Stimulated activated CD4-positive, alpha-beta T cell treated with anti-CD3 and anti-CD28 coated beads, Interleukin-2, amount 100 ng/mL, for 24 hours (primary cell): ENCODE data around the gene POMT1.

Experiments
- DNase-seq, 2 donors: peaks; one replicate each; pipeline ENCODE4 v3.0.0-alpha.2; 2020

Gene POMT1

DNA sequence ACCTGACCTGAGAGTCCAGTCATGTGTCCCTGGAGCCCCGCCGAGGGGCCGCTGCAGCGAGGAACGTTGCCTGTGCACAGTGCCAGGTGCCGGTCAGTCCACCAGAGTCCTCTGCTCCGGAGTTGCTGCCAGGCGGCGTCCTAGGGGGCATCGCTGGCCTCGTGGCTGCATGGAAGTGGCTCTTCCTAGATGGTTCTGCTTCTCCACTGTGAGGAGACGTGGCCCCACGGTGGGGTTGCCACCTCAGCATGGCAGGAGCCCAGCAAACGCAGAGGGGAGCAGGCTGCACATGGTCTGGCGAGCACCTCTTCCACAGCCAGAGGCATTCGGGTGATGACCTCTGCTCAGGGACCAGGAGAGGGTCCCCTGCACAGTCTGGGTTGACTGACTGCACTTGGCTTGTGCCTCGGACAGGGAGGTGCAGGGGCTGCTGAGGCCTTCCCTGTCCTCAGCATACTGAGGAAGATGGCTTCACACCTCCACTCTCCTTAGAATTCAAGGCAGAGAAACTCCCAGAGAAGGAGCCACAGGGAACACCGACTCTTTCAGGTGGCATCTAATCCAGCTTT is 25.9 kb upstream of the POMT1 start:
- DNase-seq = no peak

DNA sequence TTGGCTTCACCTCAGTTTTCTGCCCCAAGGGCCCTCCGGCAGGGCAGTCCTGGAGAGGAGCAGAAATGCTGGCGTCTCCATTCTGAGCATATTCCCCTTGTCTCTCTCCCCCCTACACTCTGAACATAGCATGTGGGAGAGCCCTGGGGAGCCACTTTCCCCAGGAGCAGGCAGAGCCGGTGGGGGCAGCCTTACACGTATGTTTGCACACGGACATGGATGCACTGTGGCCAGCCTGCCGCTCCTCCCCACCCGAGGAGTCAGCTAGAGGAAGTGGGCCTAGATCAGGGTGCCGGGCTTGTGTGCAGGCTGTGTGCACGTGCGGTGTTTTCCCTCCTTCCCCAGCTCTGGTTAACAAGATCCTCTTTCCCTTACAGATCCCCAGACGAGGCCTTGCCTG is 25.4 kb upstream of the POMT1 start:
- DNase-seq = no peak

DNA sequence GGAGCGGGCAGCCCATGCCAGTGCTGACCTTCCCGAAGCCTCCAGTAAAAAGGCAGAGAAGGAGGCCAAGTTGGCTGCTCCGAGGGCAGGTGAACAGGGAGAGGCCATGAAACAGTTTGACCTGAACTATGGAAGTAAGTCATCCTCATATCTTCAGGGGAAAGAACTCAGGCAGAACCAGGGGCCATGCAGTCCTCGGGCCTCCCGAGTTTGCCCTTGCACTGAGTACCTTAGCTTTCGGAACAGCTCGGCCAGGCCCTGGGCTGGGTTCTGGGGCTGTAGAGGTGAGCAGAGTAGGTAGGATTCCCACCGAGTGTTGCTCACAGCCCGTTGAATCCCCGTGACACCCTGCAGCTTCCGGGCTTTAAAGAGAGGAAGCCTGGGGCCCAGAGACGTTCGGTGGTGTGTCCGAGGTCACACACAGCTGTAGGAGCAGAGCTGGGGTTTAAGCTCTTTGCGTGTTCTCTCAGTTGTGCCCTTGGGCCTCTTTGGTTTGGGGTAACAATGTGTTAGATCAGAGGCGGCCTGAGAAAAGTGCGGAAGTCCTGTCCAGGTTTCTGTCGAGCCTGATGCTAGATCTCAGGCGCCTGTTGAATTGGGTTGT is 24.8 kb upstream of the POMT1 start:
- DNase-seq = no peak

DNA sequence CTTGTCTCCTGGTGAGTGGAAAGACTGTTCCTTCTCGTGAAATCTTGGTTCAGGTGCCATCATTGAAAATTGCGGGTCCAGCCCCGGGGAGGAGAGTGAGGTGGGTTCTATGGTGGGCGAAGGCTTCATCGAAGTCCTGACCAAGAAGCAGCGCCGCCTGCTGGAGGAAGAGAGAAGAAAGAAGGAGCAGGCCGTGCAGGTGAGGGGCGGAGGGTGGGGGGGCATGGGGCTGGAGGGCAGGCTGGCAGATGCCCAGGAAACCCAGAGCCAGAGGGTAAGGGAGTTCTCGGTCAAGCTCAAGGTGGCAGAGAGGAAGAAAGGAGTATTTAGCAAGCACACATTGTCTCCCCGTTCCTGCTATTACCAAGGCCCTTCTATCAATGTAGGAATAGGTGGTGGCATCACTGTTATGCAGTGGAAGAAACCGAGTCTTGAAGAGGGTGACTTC is 24.3 kb upstream of the POMT1 start:
- DNase-seq = peak; percentile 67 to 68

DNA sequence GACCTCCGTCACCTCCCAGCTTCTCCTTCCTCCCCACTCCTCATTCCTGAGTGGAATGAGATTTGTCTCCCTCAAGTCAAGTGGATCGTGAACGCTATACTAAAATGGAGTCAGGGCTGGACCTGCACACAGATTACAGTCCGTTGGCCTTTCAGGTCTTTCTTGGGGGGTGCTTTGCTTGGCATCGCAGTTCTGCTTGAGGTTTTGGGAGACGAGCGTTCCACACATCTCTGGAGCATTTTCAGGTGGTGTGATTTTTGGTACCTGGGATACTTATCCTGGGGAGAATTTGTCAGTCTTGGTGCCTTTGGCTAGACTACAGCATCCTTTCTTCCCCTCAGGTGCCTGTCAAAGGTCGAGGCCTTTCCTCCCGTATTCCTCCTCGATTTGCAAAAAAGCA is 23.8 kb upstream of the POMT1 start:
- no peak for DNase-seq

DNA sequence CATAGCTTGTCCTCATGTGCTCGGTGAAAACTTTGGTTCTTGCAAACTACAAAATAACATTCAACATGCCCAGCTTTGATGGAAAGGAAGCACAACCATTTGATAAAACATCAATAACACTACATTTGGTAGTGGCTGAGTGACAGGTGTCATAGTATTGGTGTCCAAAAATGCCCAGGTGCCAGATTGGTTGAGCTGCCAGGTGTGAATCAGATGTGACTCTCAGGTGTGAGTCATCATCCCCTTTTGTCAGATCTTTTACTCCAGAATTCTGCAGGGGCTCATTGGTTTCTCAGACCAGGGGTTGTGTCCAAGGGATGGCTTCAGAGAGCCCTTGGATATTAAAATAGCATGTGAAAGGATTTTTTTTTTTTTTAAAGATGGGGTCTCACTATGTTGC is 22.5 kb upstream of the POMT1 start:
- DNase-seq = no peak

DNA sequence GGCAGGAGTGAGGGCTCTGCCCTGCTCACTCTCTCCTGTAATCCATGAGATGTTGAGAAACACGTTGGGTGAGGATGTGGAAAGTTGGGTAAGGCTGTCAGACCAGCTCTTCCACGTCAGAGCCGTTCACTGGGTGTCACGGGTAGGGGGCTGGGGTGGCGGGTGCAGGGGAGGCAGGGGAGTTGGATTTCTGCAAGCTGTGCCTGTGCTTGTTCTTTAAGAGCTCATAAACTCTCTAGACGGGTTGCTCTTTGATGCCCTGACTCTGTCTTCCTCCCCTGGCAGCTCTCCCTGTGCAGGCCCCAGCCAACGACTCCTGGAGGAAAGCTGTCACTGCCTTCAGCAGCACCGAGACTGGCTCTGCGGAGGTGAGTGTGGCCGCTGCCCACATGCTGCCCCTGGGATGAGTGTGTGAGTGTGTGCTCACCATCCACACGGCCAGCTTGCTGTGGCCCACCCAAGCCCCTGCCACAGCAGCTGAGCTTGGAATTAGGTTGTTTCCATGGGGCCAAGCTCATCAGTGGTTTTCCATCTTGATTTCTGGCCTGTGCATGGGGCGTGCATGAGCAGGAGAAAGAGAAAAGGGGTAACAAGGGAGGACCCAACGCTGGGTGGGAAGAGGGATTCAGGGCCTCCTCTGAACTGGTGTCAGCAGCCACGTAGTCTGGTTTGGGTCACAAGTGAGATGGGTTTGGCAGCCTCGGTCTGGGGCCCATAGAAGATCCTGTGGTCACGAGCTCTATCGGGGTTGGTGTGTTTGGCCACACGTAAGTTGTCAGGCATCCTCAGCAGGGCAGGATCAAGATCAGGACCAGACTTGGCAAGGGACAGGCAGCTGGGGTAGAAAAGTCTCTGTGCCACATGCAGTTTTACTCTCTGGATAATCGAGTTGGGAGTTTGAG is 21.0 kb upstream of the POMT1 start:
- no peak for DNase-seq

DNA sequence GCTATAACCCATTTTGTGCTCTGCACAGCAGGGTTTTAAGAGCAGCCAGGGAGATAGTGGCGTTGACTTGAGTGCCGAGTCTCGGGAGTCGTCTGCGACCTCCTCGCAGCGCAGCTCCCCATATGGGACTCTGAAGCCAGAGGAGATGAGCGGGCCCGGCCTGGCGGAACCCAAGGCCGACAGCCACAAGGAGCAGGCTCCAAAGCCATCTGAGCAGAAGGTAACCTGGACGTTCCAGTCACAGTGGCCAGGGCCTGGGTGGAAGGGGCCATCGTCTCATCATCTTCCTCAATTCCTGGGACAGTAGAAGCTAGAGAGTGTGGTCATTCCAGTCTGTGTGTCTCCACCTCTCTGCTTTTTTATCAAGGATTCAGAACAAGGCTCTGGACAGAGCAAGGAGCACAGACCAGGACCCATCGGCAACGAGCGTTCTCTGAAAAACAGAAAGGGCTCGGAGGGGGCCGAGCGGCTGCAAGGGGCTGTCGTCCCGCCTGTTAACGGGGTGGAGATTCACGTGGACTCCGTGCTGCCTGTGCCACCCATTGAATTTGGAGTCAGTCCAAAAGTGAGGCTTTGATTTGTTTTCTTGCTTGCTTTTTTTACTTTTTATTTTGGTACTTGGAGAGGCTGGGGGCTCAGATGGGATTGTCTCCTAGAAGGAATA is 20.2 kb upstream of the POMT1 start:
- DNase-seq = no peak

DNA sequence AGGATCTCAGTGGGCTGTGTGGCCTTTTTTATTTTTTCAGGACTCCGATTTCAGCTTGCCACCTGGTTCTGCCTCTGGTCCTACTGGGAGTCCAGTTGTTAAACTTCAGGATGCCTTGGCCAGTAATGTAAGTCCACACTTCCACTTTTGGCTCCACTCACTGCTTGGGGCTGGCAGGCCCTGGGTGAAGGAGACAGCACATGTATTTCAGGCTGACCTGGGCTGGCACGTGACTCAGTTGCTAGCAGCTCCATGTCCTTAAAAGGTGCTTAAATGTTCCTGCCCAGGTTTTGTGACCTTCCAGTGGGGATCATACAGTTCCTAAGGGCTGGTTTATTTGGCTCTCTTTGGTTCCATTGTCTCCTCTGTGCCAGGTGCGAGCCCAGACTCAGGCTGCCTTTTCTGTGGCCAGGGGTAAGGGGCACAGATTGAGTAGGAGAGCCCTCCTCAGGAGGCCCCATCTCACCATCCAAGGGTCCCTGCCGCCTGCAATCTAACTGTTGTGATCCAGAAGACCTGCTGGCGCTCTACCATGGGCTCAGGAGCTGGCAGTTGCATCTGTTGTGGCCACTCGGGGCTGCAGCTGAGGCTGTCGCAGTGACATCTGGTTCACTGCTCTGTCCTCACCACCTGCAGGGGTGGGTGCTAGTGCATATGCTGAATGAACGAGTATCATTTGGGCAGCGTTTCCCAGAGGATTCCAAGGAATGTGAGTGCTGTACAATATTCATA is 19.2 kb upstream of the POMT1 start:
- no peak for DNase-seq

DNA sequence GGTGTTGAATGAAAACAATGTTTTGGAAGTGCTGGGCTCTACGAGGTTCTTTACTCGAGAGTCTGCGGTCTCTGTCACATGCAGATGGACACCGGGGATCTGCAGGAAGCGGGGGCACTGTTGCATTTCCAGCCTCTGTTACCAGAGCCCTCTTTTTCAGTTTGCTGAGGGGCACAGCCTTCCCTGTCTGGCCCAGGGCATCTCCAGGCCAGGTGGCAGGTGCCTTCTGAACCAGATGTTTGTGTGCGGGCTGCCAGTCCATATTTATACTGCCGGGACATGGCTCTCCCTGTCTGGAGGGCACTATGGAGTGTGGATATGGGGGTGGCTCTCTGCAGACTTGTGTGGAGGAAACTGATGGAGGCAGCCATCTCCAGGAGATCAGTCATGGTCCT is 18.7 kb upstream of the POMT1 start:
- DNase-seq = no peak

DNA sequence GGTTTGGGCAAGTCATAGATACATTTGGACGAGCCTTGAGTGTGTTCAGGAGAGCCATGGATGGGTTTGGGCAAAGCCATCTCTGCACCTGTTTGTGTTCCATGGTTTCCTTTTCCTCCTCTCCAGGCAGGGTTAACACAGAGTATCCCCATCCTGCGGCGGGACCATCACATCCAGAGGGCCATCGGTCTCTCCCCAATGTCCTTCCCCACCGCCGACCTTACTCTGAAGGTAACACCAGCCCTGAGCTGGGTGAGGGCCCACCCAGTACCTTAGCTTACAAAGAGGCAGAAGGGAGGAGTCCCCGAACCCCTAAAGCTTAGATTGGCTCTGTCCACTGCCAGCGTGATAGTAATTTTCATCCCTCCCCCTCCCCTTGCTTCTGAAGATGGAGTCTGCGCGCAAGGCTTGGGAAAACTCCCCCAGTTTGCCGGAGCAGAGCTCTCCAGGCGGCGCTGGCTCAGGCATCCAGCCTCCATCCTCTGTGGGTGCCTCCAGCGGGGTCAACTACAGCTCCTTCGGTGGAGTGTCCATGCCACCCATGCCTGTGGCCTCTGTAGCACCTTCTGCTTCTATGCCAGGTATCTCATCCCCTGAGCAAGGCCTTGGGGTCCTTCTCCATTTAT is 18.0 kb upstream of the POMT1 start:
- no peak for DNase-seq

DNA sequence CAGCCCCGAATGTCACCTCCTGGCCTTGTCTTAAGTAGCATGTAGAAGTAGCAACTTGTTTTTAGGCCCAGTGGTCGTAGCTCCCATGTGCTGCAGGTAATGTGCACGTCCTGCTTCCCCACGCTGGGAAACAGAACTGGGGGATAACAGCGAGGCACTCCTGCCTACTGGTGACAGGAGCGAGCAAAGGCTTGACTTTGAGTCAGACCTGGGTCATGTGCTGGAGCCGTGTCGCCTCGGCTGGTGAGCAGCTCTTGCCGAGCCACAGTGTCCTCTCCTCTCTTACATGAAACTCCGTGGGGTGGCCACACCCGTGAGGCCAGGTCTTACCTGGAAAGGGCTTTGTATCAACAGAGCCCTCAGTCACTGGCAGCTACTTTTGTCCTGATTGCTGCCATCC is 17.5 kb upstream of the POMT1 start:
- no peak for DNase-seq

DNA sequence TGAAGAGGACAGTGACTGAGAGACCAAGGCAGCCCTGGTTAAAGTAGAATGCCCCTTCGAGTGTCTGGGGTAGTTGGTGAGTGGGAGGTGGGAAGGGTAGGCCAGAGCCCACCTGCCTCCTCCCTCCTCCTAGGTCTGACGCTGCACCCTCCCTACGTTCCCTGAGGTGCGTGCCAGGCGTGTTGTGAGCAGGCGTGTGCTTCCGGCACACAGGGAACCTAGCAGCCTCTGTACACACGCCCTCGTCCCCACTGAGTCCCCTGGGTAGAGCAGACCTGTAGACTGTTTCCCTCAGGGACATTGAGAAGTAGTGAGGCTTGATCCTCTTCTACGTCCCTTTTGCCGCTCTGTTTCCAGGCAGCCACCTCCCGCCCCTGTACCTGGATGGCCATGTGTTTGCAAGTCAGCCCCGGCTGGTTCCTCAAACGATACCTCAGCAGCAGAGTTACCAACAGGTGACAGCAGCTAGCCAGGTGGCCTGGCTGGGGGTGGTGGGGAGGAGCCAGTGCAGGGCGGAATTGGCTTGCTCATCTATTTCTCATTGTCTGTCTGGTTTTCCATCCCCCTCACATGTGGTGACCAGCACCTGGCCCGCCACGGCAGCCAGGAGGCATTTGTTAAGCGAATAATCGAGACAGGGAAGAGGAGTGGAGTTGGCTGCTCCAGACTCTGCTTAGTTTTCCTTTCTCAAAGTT is 16.8 kb upstream of the POMT1 start:
- no peak for DNase-seq

DNA sequence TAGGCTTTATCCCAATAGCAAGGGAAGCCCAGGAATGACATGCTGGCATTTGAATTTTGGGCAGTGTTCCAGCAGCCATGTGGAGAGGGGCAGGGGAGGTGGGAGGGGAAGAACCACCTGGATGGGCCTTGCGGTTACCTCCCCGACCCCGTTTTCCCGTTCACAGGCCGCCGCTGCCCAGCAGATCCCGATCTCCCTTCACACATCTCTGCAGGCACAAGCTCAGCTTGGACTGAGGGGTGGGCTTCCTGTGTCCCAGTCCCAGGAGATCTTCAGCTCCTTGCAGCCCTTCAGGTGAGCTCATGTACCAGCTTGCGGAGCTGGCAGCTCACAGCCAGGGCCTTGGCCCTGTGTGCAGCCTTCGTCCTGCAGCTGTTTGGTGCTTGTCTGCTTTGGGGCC is 15.7 kb upstream of the POMT1 start:
- DNase-seq = no peak

DNA sequence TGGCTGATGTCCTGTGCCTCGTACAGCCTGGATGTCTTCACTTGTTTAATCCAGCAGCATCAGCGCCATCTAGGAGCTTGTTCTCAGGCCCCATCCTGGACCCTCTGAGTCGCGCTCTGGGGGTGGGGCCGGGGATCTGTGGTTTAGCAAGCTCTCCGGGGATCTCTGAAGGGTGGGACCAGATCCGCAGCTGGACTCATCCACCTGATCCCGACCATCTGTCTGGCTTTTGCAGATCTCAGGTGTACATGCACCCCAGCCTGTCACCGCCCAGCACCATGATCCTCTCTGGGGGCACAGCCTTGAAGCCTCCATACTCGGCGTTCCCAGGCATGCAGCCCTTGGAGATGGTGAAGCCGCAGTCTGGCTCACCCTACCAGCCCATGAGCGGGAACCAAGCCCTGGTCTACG is 15.1 kb upstream of the POMT1 start:
- DNase-seq = no peak

DNA sequence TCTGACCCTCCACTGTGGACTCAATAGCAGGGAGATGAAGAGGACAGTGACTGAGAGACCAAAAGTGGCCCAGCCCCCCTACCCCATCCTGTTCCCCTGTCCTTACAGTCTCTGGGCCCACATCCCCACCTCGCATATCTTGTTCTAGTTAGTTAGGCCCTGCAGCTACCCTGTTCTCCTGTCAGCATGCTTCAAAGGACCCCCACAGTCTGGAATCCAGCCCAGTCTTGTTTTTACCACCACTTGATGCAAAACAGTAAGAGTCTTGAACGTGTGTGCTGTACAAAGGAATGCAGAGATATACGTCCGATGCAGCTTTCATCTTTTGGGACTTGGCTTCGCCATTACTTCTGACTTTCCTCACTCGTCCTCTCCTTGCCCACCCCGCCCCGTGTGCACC is 12.2 kb upstream of the POMT1 start:
- DNase-seq = no peak

DNA sequence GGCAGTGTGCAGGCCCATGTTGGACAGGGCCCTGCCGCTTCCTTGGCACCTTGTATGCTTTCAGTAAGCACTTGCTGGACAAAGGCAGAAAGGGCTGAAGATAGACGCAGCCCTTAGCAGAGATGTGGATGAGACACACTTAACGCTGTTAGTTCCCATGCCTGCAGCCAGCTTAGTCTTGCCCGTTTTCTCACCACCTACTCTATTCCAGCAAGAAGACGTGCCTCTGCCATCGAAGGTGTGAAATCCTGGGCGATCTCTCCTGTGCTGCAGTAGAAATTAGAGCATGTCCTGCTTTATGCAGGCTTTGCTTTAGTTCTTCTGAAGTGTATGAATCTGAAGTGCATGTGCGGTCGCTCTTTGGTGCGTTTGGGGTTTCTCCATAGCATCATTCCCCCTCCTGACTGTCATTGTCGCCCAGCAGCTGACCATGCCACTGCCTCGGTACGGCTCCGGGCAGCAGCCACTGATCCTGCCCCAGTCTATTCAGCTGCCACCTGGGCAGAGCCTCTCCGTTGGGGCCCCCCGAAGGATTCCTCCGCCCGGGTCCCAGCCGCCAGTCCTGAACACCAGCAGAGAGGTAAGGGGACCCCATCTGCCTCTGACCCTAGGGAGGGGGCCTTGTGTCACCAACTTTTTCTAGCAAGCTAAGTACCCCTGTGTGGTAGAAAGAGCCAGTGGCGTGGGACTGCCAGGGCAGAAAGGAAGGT is 11.6 kb upstream of the POMT1 start:
- DNase-seq = no peak

DNA sequence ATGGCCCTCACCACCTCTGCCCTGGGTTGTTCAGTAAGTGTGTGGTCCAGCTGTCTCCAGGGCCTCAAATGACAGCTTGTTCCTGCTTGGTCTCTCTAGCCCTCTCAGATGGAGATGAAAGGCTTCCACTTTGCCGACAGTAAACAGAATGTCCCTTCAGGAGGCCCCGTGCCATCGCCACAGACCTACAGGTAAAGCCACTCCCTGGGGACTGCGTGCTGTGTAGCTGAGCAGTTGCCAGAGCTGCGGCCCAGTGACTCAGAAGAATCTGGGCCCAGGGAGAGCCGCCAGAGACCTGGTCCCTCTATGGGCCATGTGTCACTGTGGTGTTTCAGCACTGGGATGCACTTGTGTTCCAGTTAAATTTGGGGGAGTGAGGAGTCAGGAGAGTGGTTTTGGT is 10.6 kb upstream of the POMT1 start:
- DNase-seq = no peak

DNA sequence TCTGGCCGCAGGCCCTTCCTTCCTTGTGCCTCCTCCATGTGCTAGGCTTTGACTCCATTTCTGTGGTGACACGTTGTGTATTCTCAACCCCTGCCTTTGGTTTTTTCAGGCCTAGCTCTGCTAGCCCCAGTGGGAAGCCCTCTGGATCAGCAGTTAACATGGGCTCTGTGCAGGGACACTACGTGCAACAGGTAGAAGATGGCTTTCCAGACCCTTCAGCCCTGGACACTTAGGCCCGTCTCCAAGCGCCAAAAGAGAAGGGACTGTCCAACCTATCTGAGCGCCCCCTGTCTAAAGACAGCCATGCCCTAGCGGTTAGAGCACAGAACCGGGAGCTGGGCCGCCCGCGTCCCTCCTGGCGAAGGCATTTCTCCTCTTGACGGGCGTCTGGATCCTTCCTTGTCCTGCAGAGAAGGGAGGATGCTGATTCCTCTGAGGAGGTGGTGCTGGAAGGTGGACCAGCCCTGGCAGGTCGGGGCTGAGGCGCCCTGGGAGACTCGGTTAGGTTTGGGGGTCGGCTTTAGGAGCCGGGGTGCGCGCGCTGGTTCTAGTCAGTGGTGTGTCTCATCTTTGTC is 8.3 kb upstream of the POMT1 start:
- no peak for DNase-seq

DNA sequence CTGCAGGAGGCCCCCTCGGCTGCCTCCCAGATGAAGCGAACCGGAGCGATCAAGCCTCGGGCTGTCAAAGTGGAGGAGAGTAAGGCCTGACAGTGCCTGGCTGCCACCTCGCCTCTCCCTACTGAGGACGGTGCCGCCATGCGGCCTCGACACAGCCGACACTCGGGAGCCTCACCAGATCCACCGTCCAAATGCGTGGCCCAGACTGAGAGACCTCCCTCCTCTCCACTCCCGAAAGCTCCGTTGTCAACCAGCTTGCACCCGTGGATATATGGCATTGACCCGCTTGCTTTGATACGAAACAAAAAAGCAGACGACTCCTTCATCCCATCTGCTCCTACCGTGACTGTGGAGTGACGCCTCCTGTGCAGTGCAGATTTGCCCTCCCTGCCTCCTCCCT is 6.9 kb upstream of the POMT1 start:
- DNase-seq = no peak
